ENCODE results near the gene ZNF621.

DNA sequence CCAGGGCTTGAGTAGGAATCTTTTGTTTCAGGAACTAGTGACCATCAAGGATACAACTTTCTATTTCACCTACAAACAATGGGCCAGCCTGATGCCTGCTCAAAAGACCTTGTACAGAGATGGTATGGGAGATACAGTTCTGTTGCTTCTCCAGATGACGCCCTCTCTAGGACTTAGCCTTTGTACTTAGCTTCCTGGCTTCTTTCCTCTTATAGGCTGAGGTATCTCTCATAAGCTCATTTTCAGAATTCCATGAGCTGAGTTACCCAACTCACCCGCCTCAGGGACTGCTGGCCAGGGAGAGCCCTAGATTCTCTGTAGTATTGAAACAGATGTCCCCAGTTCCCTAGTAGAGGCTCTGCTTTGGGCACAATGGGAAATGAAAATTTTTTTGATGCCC is 27.5 kb upstream of the ZNF621 start:
- TF ChIP-seq, protein P1, sequence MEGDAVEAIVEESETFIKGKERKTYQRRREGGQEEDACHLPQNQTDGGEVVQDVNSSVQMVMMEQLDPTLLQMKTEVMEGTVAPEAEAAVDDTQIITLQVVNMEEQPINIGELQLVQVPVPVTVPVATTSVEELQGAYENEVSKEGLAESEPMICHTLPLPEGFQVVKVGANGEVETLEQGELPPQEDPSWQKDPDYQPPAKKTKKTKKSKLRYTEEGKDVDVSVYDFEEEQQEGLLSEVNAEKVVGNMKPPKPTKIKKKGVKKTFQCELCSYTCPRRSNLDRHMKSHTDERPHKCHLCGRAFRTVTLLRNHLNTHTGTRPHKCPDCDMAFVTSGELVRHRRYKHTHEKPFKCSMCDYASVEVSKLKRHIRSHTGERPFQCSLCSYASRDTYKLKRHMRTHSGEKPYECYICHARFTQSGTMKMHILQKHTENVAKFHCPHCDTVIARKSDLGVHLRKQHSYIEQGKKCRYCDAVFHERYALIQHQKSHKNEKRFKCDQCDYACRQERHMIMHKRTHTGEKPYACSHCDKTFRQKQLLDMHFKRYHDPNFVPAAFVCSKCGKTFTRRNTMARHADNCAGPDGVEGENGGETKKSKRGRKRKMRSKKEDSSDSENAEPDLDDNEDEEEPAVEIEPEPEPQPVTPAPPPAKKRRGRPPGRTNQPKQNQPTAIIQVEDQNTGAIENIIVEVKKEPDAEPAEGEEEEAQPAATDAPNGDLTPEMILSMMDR (IDR thresholded peaks at IDR 0.05): no peak
- TF ChIP-seq POLR2AphosphoS5 (IDR thresholded peaks at IDR 0.05): no peak
- TF ChIP-seq POLR2A (IDR thresholded peaks at IDR 0.05): no peak
